BJ (cell line): ENCODE data around the gene PCNX2. TPM values are rescaled to one million over a fixed set of nuclear protein-coding genes. Genes with fewer than 3 reads are reported as not detected.
A peak's percentile ranks its signal among the peaks of the same experiment; 100 is the strongest.

Source experiments
- CTCF ChIA-PET: fragments of 350-600 bp; formaldehyde crosslinking; extraction: SDS; loops from one replicate; lab custom pipeline; 2021; ENCODE audit warnings: antibody characterized with exemption, inconsistent platforms; lab: Yijun Ruan, JAX
- POLR2A ChIA-PET: fragments of 300-600 bp; sonication (Branson Sonifier 250); formaldehyde crosslinking; extraction: SDS; loops from one replicate; lab custom pipeline; 2021; ENCODE audit warnings: antibody characterized with exemption; lab: Charles Lee
- DNase-seq: peaks from one replicate; pipeline ENCODE4 v3.0.0-alpha.2; 2011; ENCODE audit warnings: low read depth
- H3K27me3 ChIP-seq: 2 replicates; pipeline ENCODE4 v1.6.0; 2011; ENCODE audit warnings: low read length; ENCODE audit not compliant: control insufficient read depth, insufficient read depth
- H3K36me3 ChIP-seq: 2 replicates; pipeline ENCODE4 v1.5.1; 2011; ENCODE audit warnings: low read length; ENCODE audit not compliant: control insufficient read depth, insufficient read depth
- H3K4me3 ChIP-seq: 2 replicates; pipeline ENCODE4 v1.5.1; 2011; ENCODE audit warnings: low read depth, mild to moderate bottlenecking, control low read depth, low read length
- polyA plus RNA-seq: library from polyadenylated mRNA; depleted of rRNA; stranded (reverse); fragments of >200 nt; gene quantifications from 2 replicates; pipeline ENCODE4 v1.2.3, GENCODE V29; 2011
- TF ChIP-seq, protein P1 (sequence below): IDR thresholded peaks from 2 replicates; pipeline ENCODE4 v1.5.1; 2011; ENCODE audit warnings: low read depth, mild to moderate bottlenecking, control low read depth, inconsistent platforms, low read length, moderate library complexity; ENCODE audit not compliant: insufficient read depth

The PCNX2 gene
- polyA plus RNA-seq, 1 experiment: 10.1 TPM

DNA sequence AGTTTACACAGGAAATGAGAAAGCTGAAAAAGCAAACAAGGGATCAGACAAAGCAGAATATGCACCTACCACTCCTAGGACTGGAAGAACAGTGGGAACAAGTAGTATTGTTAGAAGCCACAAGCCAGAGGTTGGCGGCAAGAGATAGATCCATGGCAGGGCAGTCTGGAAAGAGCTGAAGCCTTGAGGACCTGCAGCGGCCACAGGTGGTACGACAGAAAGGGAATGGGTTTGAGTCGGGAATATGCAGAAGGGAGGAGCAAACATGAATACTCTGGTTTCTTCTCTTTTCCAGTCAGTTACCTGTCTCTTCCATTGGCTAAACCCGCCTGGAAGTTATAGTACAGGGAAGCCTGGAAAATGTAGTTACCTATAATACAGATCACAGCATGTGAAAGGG is 3.9 kb upstream of the PCNX2 start:
- no peak for DNase-seq
- Histone ChIP-seq H3K36me3 (no peaks in the 10 kb centered on the region), H3K27me3 (no peaks in the 10 kb centered on the region), H3K4me3 (no peak overlapping the region)
- TF ChIP-seq, protein P1, sequence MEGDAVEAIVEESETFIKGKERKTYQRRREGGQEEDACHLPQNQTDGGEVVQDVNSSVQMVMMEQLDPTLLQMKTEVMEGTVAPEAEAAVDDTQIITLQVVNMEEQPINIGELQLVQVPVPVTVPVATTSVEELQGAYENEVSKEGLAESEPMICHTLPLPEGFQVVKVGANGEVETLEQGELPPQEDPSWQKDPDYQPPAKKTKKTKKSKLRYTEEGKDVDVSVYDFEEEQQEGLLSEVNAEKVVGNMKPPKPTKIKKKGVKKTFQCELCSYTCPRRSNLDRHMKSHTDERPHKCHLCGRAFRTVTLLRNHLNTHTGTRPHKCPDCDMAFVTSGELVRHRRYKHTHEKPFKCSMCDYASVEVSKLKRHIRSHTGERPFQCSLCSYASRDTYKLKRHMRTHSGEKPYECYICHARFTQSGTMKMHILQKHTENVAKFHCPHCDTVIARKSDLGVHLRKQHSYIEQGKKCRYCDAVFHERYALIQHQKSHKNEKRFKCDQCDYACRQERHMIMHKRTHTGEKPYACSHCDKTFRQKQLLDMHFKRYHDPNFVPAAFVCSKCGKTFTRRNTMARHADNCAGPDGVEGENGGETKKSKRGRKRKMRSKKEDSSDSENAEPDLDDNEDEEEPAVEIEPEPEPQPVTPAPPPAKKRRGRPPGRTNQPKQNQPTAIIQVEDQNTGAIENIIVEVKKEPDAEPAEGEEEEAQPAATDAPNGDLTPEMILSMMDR: no peak
- ChIA-PET POLR2A (no interaction called here), CTCF (no interaction called here)

DNA sequence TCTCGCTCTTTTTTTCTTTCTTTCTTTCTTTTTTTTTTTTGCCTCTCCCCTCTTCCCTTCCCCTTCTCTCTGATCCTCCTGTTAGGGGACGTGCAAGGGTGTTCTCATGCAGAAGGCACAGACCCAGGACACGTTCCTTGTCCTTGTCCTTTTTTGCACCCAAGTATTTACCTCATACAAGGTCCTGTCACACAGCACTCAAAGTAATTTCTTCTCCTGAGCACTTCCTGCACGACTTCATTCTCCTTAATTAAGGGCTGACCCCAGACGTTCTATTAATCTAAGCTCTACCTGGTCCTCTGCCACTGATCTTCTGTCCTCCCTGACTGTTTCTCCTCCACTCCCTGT is 424 bp upstream of the PCNX2 start:
- TF ChIP-seq, protein P1: no peak
- CTCF ChIA-PET: interaction anchor here (0.7 to 2.5 kb wide), 2 partner anchors 8 to 9 kb away, joined by 3 to 11 read pairs; no protein-coding TSS in a partner anchor

DNA sequence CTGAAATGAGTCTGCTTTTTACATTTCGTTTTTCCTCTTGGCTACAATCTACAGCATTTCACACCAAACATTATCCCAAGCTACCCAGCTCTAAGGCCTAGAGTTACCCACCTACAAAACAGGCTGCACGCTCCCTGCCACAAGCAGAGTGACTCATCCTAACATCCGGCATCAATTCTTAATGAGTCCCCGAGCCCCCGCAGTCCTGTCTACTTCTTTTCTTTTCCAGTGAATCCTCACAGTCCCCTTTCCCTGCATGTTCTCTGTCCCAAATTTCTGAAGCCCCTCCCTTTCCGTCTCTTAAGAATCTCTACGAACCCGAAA is 650 bp downstream of the PCNX2 start:
- ChIA-PET POLR2A (no interaction called here), CTCF (interaction anchor here (2.5 kb wide), 1 partner anchor 10 kb away, joined by 11 read pairs; no protein-coding TSS in a partner anchor)
- TF ChIP-seq, protein P1: no peak
- Histone ChIP-seq H3K27me3 (no peaks in the 10 kb centered on the region), H3K4me3 (peak overlapping the region; percentile 95), H3K36me3 (no peaks in the 10 kb centered on the region)
- no peak for DNase-seq

More for the DNA sequence above, 424 bp upstream of the PCNX2 start:
- Histone ChIP-seq H3K27me3 (no peaks in the 10 kb centered on the region), H3K36me3 (no peaks in the 10 kb centered on the region), H3K4me3 (peak overlapping the region; percentile 95)
- DNase-seq: no peak
- POLR2A ChIA-PET: no interaction called here

DNA sequence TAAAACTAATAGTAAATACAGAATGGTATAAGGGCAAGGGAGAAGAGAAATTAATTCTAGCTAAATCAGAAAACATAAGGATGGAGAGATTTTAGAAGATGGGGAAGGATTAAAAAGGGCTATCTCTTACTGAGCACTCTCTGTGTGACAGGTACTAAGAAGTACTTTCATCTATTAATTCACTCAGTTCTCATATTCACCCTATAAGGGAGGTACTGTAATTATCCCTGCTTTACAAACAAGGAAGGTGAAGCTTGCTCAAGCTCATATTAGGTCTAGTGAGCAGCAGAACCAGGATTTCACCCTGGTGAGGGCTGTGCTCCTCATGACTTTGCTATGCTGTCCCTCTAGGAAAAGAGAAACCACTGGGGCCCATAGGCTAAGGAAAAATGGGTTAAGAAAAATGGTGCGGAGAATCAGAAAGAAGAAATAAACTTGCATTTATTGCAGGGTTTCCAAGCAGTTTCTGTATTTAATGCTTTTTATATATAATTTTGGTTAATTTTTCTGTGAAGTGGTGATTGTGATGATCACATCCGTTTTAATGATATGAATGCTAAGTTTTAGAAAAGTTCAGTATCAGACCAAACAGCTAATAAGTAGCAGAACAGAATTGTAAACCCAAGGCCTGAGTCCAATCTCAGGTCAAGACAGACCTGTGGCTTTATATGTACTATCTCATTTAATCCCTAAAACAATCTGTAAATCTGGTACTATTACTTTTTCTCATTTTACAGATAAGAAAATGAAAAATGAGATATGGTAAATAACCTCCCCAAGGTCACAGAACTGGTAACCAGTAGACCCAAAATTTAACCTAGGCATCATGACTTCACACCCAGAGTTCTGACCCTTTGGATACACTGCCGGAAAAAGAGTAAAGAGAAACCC is 1.7 kb downstream of the PCNX2 start:
- CTCF ChIA-PET: interaction anchor here (0.8 to 2.5 kb wide), 2 partner anchors 11 to 22 kb away, joined by 3 to 11 read pairs; no protein-coding TSS in a partner anchor
- no peaks in the 10 kb centered on the region for H3K36me3 ChIP-seq
- H3K27me3 ChIP-seq: no peaks in the 10 kb centered on the region
- H3K4me3 ChIP-seq: no peak overlapping the region
- POLR2A ChIA-PET: interaction anchor here (0.6 kb wide), 1 partner anchor 38 kb away, joined by 3 read pairs; no protein-coding TSS in a partner anchor
- DNase-seq: no peak
- TF ChIP-seq, protein P1: no peak

DNA sequence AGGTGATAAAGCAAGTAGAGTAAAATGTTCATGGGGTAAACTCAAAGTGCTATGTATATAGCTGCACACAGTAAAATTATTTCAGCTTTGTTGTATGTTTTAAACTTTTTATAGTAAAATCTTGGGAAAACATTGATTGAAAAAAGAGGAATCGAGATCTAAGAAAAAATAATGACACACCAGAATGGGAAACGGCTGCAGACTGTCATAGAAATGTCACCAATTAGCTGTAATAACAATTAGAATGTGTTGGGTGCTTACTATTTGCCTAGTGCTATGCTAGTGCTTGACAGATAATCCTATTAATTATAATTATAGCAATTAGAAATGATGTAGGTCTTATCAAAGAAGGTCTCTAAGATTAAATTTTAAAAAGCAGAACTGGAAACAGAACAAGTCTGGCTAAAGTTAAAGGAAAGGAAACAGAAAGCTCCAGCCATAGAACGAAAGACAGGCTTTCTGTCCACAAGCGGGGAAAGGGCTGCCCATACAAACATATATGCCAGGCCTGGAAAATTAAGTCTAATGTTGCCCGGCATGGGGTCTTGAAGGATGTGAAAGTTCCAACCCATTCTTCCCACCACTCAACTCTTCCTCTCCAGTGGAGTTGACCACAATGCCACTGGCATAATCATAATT is 5.0 kb downstream of the PCNX2 start:
- TF ChIP-seq, protein P1: no peak
- Histone ChIP-seq H3K4me3 (no peak overlapping the region), H3K27me3 (no peaks in the 10 kb centered on the region), H3K36me3 (peaks cover 2% of the 10 kb centered on the region; the same call in 1 of the 2 replicates)
- ChIA-PET CTCF (no interaction called here), POLR2A (no interaction called here)
- no peak for DNase-seq
